GM10248 (cell line): Measurements from ENCODE around the gene ZNF185.

Experiments used
- CTCF ChIA-PET: fragments of 300-600 bp; sonication (Branson Sonifier 250); formaldehyde crosslinking; extraction: SDS; loops from one replicate; lab custom pipeline; 2021; ENCODE audit warnings: antibody characterized with exemption; lab: Yijun Ruan, JAX
- POLR2A ChIA-PET: fragments of 350-650 bp; sonication (Branson Sonifier 250); formaldehyde crosslinking; extraction: SDS; loops from one replicate; lab custom pipeline; 2020; ENCODE audit warnings: antibody characterized with exemption; lab: Yijun Ruan, JAX
- DNase-seq: peaks from one replicate; pipeline ENCODE4 v3.0.0; 2012; ENCODE audit errors: extremely low spot score
- CTCF ChIP-seq: IDR thresholded peaks from 2 replicates; pipeline ENCODE4 v1.5.1; 2012; ENCODE audit warnings: mild to moderate bottlenecking, low read depth; ENCODE audit errors: extremely low read depth, missing control alignments, control extremely low read depth

Gene ZNF185

GRCh38 chrX:152912641-152913040, 14.8 kb downstream of the ZNF185 start:
- TF ChIP-seq CTCF: no peak
- no peak for DNase-seq
- ChIA-PET CTCF (interaction anchor here (0.8 to 1.5 kb wide), 5 partner anchors 8 to 29 kb away, joined by 3 to 5 read pairs (median 3); no protein-coding TSS in a partner anchor), POLR2A (no interaction called here)

GRCh38 chrX:152913346-152913745, 15.5 kb downstream of the ZNF185 start:
- no peak for TF ChIP-seq CTCF
- ChIA-PET CTCF (interaction anchor here (0.8 to 1.5 kb wide), 4 partner anchors 10 to 28 kb away, joined by 3 to 5 read pairs (median 3); no protein-coding TSS in a partner anchor), POLR2A (no interaction called here)
- no peak for DNase-seq

- no peak for TF ChIP-seq CTCF
- ChIA-PET CTCF (interaction anchor here (1.5 to 2.5 kb wide), 3 partner anchors 9 to 11 kb away, joined by 3 to 10 read pairs (median 8); no protein-coding TSS in a partner anchor), POLR2A (no interaction called here)
- DNase-seq: no peak
Measured at GRCh38 chrX:152913910-152914309, 16.0 kb downstream of the ZNF185 start.

GRCh38 chrX:152915541-152916241, 17.8 kb downstream of the ZNF185 start:
- TF ChIP-seq CTCF: peak; percentile 45
- POLR2A ChIA-PET: no interaction called here
- DNase-seq: peak; percentile 75
- CTCF ChIA-PET: interaction anchor here (0.7 to 2.5 kb wide), 10 partner anchors 9 to 314 kb away, joined by 3 to 10 read pairs (median 3); no protein-coding TSS in a partner anchor

- no peak for TF ChIP-seq CTCF
- no peak for DNase-seq
- POLR2A ChIA-PET: interaction anchor here (0.6 kb wide), 1 partner anchor 87 kb away, joined by 3 read pairs; the partner anchor contains the start of genes CETN2 and NSDHL
- CTCF ChIA-PET: interaction anchor here (1.2 to 1.4 kb wide), 2 partner anchors 8 to 33 kb away, joined by 3 to 8 read pairs; no protein-coding TSS in a partner anchor
Measured at GRCh38 chrX:152917656-152918579, 20.1 kb downstream of the ZNF185 start.

GRCh38 chrX:152918707-152919106, 20.8 kb downstream of the ZNF185 start:
- ChIA-PET POLR2A (interaction anchor here (0.6 kb wide), 1 partner anchor 88 kb away, joined by 3 read pairs; the partner anchor contains the start of genes CETN2 and NSDHL), CTCF (interaction anchor here (1.0 to 1.2 kb wide), 2 partner anchors 34 to 738 kb away, joined by 3 read pairs; no protein-coding TSS in a partner anchor)
- no peak for TF ChIP-seq CTCF
- no peak for DNase-seq
